SK-N-SH (cell line): ENCODE measurements around the gene SIK2.

Experiments
- CHD2 ChIP-seq: fragments of 150-350 bp; IDR thresholded peaks from 2 replicates; pipeline ENCODE4 v1.6.1; 2018; ENCODE audit warnings: low read length; ENCODE audit not compliant: partially characterized antibody
- EP300 ChIP-seq, 2 experiments: IDR thresholded peaks; 2 replicates each; pipeline versions ENCODE4 v1.4.0 to v1.6.1; 2012; ENCODE audit warnings: borderline replicate concordance in 1 of 2, low read depth in 1 of 2, low read length in 1 of 2
- NFIC ChIP-seq: IDR thresholded peaks from 2 replicates; pipeline ENCODE4 v1.4.0; 2012; ENCODE audit warnings: borderline replicate concordance
- POLR2AphosphoS5 ChIP-seq: IDR thresholded peaks from 2 replicates; pipeline ENCODE4 v1.6.1; 2012; ENCODE audit warnings: low read depth, low read length
- RAD21 ChIP-seq: IDR thresholded peaks from 2 replicates; pipeline ENCODE4 v1.6.1; 2012; ENCODE audit warnings: mild to moderate bottlenecking, low read length
- SIN3A ChIP-seq: IDR thresholded peaks from 2 replicates; pipeline ENCODE4 v1.6.1; 2012; ENCODE audit warnings: low read depth, mild to moderate bottlenecking, low read length, moderate library complexity, borderline replicate concordance
- TCF12 ChIP-seq: IDR thresholded peaks from 2 replicates; pipeline ENCODE4 v1.4.0; 2012
- TEAD4 ChIP-seq: IDR thresholded peaks from 2 replicates; pipeline ENCODE4 v1.4.0; 2012; ENCODE audit warnings: mild to moderate bottlenecking, borderline replicate concordance; ENCODE audit not compliant: insufficient read depth
- YY1 ChIP-seq: IDR thresholded peaks from 2 replicates; pipeline ENCODE4 v1.4.0; 2012; ENCODE audit warnings: low read depth, mild to moderate bottlenecking
- ZBTB33 ChIP-seq: IDR thresholded peaks from 2 replicates; pipeline ENCODE4 v1.4.0; 2012; ENCODE audit warnings: low read depth, borderline replicate concordance
- TF ChIP-seq, protein P1 (sequence below): fragments of 200-600 bp; sonication (generic); IDR thresholded peaks from 2 replicates; pipeline ENCODE4 v1.6.1; 2017; ENCODE audit warnings: antibody characterized with exemption, mild to moderate bottlenecking, moderate library complexity
- TF ChIP-seq, protein P2 (sequence below): IDR thresholded peaks from 2 replicates; pipeline ENCODE4 v1.6.1; 2012; ENCODE audit warnings: mild to moderate bottlenecking, low read depth, low read length, moderate library complexity
- TF ChIP-seq, protein P3 (sequence below): IDR thresholded peaks from 2 replicates; pipeline ENCODE4 v1.4.0; 2012; ENCODE audit warnings: low read depth

DNA sequence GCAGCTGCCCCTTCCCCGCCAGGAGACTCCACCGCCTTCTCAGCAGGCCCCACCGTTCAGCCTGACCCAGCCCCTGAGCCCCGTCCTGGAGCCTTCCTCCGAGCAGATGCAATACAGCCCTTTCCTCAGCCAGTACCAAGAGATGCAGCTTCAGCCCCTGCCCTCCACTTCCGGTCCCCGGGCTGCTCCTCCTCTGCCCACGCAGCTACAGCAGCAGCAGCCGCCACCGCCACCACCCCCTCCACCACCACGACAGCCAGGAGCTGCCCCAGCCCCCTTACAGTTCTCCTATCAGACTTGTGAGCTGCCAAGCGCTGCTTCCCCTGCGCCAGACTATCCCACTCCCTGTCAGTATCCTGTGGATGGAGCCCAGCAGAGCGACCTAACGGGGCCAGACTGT, 121.3 kb downstream of the SIK2 start:
- no peak for TF ChIP-seq POLR2AphosphoS5
- TF ChIP-seq CHD2, result no peak
- TF ChIP-seq, protein P1, sequence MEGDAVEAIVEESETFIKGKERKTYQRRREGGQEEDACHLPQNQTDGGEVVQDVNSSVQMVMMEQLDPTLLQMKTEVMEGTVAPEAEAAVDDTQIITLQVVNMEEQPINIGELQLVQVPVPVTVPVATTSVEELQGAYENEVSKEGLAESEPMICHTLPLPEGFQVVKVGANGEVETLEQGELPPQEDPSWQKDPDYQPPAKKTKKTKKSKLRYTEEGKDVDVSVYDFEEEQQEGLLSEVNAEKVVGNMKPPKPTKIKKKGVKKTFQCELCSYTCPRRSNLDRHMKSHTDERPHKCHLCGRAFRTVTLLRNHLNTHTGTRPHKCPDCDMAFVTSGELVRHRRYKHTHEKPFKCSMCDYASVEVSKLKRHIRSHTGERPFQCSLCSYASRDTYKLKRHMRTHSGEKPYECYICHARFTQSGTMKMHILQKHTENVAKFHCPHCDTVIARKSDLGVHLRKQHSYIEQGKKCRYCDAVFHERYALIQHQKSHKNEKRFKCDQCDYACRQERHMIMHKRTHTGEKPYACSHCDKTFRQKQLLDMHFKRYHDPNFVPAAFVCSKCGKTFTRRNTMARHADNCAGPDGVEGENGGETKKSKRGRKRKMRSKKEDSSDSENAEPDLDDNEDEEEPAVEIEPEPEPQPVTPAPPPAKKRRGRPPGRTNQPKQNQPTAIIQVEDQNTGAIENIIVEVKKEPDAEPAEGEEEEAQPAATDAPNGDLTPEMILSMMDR, result no peak
- TF ChIP-seq RAD21, result no peak
- TF ChIP-seq SIN3A, result no peak
- no peak for TF ChIP-seq EP300 (IDR thresholded peaks at IDR 0.05; ENCODE audit: borderline replicate concordance in 1 of 2, low read depth in 1 of 2, low read length in 1 of 2)
- TF ChIP-seq, protein P2, sequence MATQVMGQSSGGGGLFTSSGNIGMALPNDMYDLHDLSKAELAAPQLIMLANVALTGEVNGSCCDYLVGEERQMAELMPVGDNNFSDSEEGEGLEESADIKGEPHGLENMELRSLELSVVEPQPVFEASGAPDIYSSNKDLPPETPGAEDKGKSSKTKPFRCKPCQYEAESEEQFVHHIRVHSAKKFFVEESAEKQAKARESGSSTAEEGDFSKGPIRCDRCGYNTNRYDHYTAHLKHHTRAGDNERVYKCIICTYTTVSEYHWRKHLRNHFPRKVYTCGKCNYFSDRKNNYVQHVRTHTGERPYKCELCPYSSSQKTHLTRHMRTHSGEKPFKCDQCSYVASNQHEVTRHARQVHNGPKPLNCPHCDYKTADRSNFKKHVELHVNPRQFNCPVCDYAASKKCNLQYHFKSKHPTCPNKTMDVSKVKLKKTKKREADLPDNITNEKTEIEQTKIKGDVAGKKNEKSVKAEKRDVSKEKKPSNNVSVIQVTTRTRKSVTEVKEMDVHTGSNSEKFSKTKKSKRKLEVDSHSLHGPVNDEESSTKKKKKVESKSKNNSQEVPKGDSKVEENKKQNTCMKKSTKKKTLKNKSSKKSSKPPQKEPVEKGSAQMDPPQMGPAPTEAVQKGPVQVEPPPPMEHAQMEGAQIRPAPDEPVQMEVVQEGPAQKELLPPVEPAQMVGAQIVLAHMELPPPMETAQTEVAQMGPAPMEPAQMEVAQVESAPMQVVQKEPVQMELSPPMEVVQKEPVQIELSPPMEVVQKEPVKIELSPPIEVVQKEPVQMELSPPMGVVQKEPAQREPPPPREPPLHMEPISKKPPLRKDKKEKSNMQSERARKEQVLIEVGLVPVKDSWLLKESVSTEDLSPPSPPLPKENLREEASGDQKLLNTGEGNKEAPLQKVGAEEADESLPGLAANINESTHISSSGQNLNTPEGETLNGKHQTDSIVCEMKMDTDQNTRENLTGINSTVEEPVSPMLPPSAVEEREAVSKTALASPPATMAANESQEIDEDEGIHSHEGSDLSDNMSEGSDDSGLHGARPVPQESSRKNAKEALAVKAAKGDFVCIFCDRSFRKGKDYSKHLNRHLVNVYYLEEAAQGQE, result no peak
- no peak for TF ChIP-seq TCF12
- TF ChIP-seq NFIC, result no peak
- no peak for TF ChIP-seq YY1
- TF ChIP-seq, protein P3, sequence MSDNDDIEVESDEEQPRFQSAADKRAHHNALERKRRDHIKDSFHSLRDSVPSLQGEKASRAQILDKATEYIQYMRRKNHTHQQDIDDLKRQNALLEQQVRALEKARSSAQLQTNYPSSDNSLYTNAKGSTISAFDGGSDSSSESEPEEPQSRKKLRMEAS, result no peak
- TF ChIP-seq ZBTB33, result no peak
- no peak for TF ChIP-seq TEAD4
